Heart left ventricle (tissue), 16 donors: ENCODE measurements around the gene TMEM38A. TPM values are rescaled to one million over a fixed set of nuclear protein-coding genes. Genes with fewer than 3 reads are reported as not detected.
"Not testable (repeated sequence)": the region's sequence is repeated elsewhere in the genome, so short reads cannot be mapped to it uniquely, and the experiment has no call there.

Experiments used
- ATAC-seq, 4 donors: fragments of 200-7000 bp; cut with Tn5 transposase; one replicate each; pipeline ENCODE4 v1.9.1; 2020 to 2022; ENCODE audit warnings: moderate library complexity in 4 of 4, mild to moderate bottlenecking in 3 of 4, moderate number of reproducible peaks in 1 of 4
- DNase-seq, 5 donors: peaks; one replicate each; pipeline ENCODE4 v3.0.0-alpha.2; 2020
- H3K27ac ChIP-seq, 12 donors: fragments of 200-600 bp; sonication (generic) in 4 of 12; one replicate each; pipeline versions ENCODE4 v1.5.0 to v1.8.0; 2016 to 2022; ENCODE audit warnings: mild to moderate bottlenecking in 2 of 12
- H3K27me3 ChIP-seq, 9 donors: fragments of 200-600 bp; sonication (generic) in 2 of 9; one replicate each; pipeline versions ENCODE4 v1.5.1 to v1.8.0; 2016 to 2022; ENCODE audit warnings: mild to moderate bottlenecking in 3 of 9
- H3K36me3 ChIP-seq, 9 donors: fragments of 200-600 bp; sonication (generic) in 2 of 9; one replicate each; pipeline versions ENCODE4 v1.5.0 to v1.8.0; 2018 to 2022; ENCODE audit warnings: mild to moderate bottlenecking in 2 of 9
- H3K4me1 ChIP-seq, 12 donors: fragments of 200-600 bp; sonication (generic) in 4 of 12; one replicate each; pipeline versions ENCODE4 v1.5.0 to v1.8.0; 2016 to 2022; ENCODE audit warnings: mild to moderate bottlenecking in 3 of 12
- H3K4me3 ChIP-seq, 12 donors: fragments of 200-600 bp; sonication (generic) in 4 of 12; one replicate each; pipeline versions ENCODE4 v1.5.0 to v1.8.0; 2017 to 2022; ENCODE audit warnings: mild to moderate bottlenecking in 9 of 12, moderate library complexity in 4 of 12
- H3K9me3 ChIP-seq, 12 donors: fragments of 200-600 bp; sonication (generic) in 4 of 12; one replicate each; pipeline versions ENCODE4 v1.5.0 to v1.8.0; 2016 to 2022; ENCODE audit warnings: mild to moderate bottlenecking in 1 of 12
- CTCF ChIP-seq, 12 donors: fragments of 200-600 bp; sonication (generic) in 4 of 12; IDR thresholded peaks; one replicate each; pipeline versions ENCODE4 v1.5.0 to v1.8.0; 2018 to 2022; ENCODE audit warnings: antibody characterized with exemption in 12 of 12, mild to moderate bottlenecking in 5 of 12
- POLR2A ChIP-seq, 2 donors: fragments of 450-650 bp; IDR thresholded peaks; one replicate each; pipeline ENCODE4 v1.6.1; 2017; ENCODE audit warnings: antibody characterized with exemption in 2 of 2, mild to moderate bottlenecking in 2 of 2, moderate library complexity in 2 of 2
- WGBS, 4 donors: extraction: QIAGEN DNeasy Blood & Tissue Kit in 2 of 4; methylation state at CpG; one replicate each; pipeline versions ENCODE4 v1.1.5 to v1.1.7; 2013 to 2018; 5-methylcytosine and 5-hydroxymethylcytosine counted together
- intact Hi-C, 10 donors: fragments of 100-400 bp; cut with DNase I; formaldehyde crosslinking; loops; one replicate each; pipeline versions ENCODE4 v1.11.1 to v1.14.2; 2022
- polyA plus RNA-seq, 2 donors: library from polyadenylated mRNA; stranded (reverse); fragments of 200-250 nt; gene quantifications; one replicate each; pipeline ENCODE4 v1.2.3, GENCODE V29; 2013
- total RNA-seq, 9 donors: library from RNA; depleted of rRNA in 2 of 9; stranded (reverse); fragments of >200 nt in 2 of 9; fragmentation: NEBNext Ultra II Directional in 3 of 9; extraction: Animal tissue kit (Norgen Biotek cat#: 25700) in 3 of 9; gene quantifications; one replicate each; pipeline versions ENCODE4 v1.1.0 to v1.2.4, GENCODE V29; 2016 to 2023
- donor health status: ischemic (EF 13 %, LVEDD 7.1; RV severe dilation, severe dysfunction).
- donor health status: healthy with polysubstance abuse.
- donor health status: DM: no; HTN: yes; CAD: no.
- donor health status: DM: no; HTN: no; CAD: no.
- donor health status: ischemic (EF 25% LVEDD 6.9; RV normal size, moderate dysfunction).
- donor health status: ischemic (EF 25% LVEDD 5.7; RV mildly dilated, moderate dysfunction).
- donor health status: healthy.
- donor health status: DM: yes; HTN: yes; CAD: no.
- donor health status: ischemic (EF 35%, LVEDD 5.7; RV mildly dilated, moderate dysfunction).
- donor health status: nonischemic (EF 11% LVEDD 7.7; RV severe dilation, severe dysfunction).
- donor health status: DM: yes; HTN: yes; CAD: no.
- donor health status: PGD.
- donor health status: ischemic (EF 29% LVEDD 5.4; RV normal size, mild dysfunction).
- donor health status: nonischemic (EF 23%, LVEDD 6.1; RV moderate dilation, normal function).

The TMEM38A gene
- total and polyA plus RNA-seq, 11 donors: 13.7 to 47.4 (median 27.2) TPM

GRCh38 chr19:16661480-16662034, 618 bp downstream of the TMEM38A start:
- ATAC-seq: peak in 2 of 4 donors; percentile 3 to 4
- no peaks in the 10 kb centered on the region for H3K9me3 ChIP-seq
- TF ChIP-seq POLR2A (IDR thresholded peaks at IDR 0.05) (no peak), CTCF (IDR thresholded peaks at IDR 0.05) (no peak)
- H3K27ac ChIP-seq: peak overlapping the region; percentile 48 to 96 (median 94)
- DNase-seq: peak; percentile 68 to 76 (median 72)
- peaks cover 0 to 34% (median 20%) of the 10 kb centered on the region in 9 donors for H3K36me3 ChIP-seq
- H3K4me3 ChIP-seq: peak overlapping the region; percentile 68 to 90 (median 82)
- 2 to 3% (median 2%) methylated on average over 9 to 31 of the region's 31 CpGs for WGBS, 4 donors
- H3K4me1 ChIP-seq: peaks cover 6 to 55% (median 32%) of the 10 kb centered on the region in 12 donors
- H3K27me3 ChIP-seq: no peaks in the 10 kb centered on the region
- intact Hi-C loops: loop anchor here in 4 of 10 donors (2.0 to 5.0 kb wide), 3 partner anchors 33 to 41 kb away; partner anchors contain the start of gene MED26 (in 3 of the 4)

GRCh38 chr19:16668176-16668575, 7.2 kb downstream of the TMEM38A start:
- Histone ChIP-seq H3K9me3 (no peaks in the 10 kb centered on the region), H3K27me3 (no peaks in the 10 kb centered on the region), H3K4me1 (peaks cover 0 to 23% (median 7%) of the 10 kb centered on the region in 12 donors), H3K4me3 (no peak overlapping the region), H3K36me3 (peaks cover 0 to 15% (median 0%) of the 10 kb centered on the region in 9 donors), H3K27ac (no peak overlapping the region)
- TF ChIP-seq POLR2A (IDR thresholded peaks at IDR 0.05) (no peak), CTCF (IDR thresholded peaks at IDR 0.05) (no peak)
- intact Hi-C loops: no loop called here
- 90 to 96% (median 92%) methylated on average over 5 of the region's 5 CpGs for WGBS, 4 donors
- no peak for DNase-seq
- no peak for ATAC-seq

- DNase-seq, H3K4me3 ChIP-seq, ATAC-seq, H3K27ac ChIP-seq, H3K27me3 ChIP-seq, intact Hi-C loops, H3K9me3 ChIP-seq: not testable (repeated sequence)
- 94 to 97% (median 95%) methylated on average over 4 of the region's 4 CpGs for WGBS, 4 donors
- H3K4me1 ChIP-seq: peaks cover 0 to 21% (median 7%) of the 10 kb centered on the region in 12 donors
- H3K36me3 ChIP-seq: peaks cover 0 to 15% (median 0%) of the 10 kb centered on the region in 9 donors
Observed at GRCh38 chr19:16668702-16669101, 7.8 kb downstream of the TMEM38A start.

- Histone ChIP-seq H3K27ac (no peak overlapping the region), H3K36me3 (peaks cover 0 to 15% (median 0%) of the 10 kb centered on the region in 9 donors), H3K9me3 (no peaks in the 10 kb centered on the region), H3K4me1 (peaks cover 0 to 16% (median 4%) of the 10 kb centered on the region in 12 donors), H3K27me3 (no peaks in the 10 kb centered on the region), H3K4me3 (no peak overlapping the region)
- DNase-seq (no peak), ATAC-seq (no peak)
- TF ChIP-seq POLR2A (IDR thresholded peaks at IDR 0.05) (no peak), CTCF (IDR thresholded peaks at IDR 0.05) (no peak)
- intact Hi-C loops: no loop called here
- 91 to 96% (median 92%) methylated on average over 13 of the region's 13 CpGs for WGBS, 4 donors
Observed at GRCh38 chr19:16670291-16670690, 9.4 kb downstream of the TMEM38A start.
